ENCODE measurements around the gene PDPK1.

The PDPK1 gene

GRCh38 chr16:2507665-2508064, 30.2 kb upstream of the PDPK1 start:
- DNase-seq = no peak

GRCh38 chr16:2508722-2509400, 29.0 kb upstream of the PDPK1 start:
- no peak for DNase-seq

- DNase-seq = no peak
Observed at GRCh38 chr16:2511128-2511800, 26.6 kb upstream of the PDPK1 start.

GRCh38 chr16:2511996-2512734, 25.7 kb upstream of the PDPK1 start:
- no peak for DNase-seq

- DNase-seq = peak; percentile 35 to 66
Observed at GRCh38 chr16:2512735-2513404, 25.0 kb upstream of the PDPK1 start.

- peak; percentile 81 to 84 for DNase-seq
Observed at GRCh38 chr16:2513405-2514332, 24.2 kb upstream of the PDPK1 start, which contains the start of gene ATP6V0C. Gene ATP6V0C, plus strand, starts transcription at chr16:2513952. Its CDS starts 152 bp downstream, at chr16:2514104.

GRCh38 chr16:2514333-2515179, 23.3 kb upstream of the PDPK1 start:
- DNase-seq = no peak

- no peak for DNase-seq
Observed at GRCh38 chr16:2515180-2515851, 22.5 kb upstream of the PDPK1 start.

- DNase-seq = no peak
Observed at GRCh38 chr16:2516391-2517240, 21.2 kb upstream of the PDPK1 start.

GRCh38 chr16:2517954-2518605, 19.7 kb upstream of the PDPK1 start:
- DNase-seq = no peak

- DNase-seq = no peak
Observed at GRCh38 chr16:2518823-2519710, 18.8 kb upstream of the PDPK1 start.

GRCh38 chr16:2519711-2520080, 18.1 kb upstream of the PDPK1 start:
- DNase-seq = no peak

GRCh38 chr16:2520097-2520783, 17.6 kb upstream of the PDPK1 start, which contains the start of gene AMDHD2:
Gene AMDHD2, plus strand, starts transcription at chr16:2520371. Its CDS starts 88 bp downstream, at chr16:2520459.
- peak; percentile 63 to 84 for DNase-seq

GRCh38 chr16:2520784-2521531, 16.9 kb upstream of the PDPK1 start:
- no peak for DNase-seq

GRCh38 chr16:2523801-2524231, 14.0 kb upstream of the PDPK1 start:
- DNase-seq = no peak

- DNase-seq = no peak
Observed at GRCh38 chr16:2524339-2524938, 13.4 kb upstream of the PDPK1 start.
